Aorta (tissue), 5 donors: Measurements from ENCODE around the gene FRS3. TPM values are rescaled to one million over a fixed set of nuclear protein-coding genes. Genes with fewer than 3 reads are reported as not detected.
A peak's percentile ranks its signal among the peaks of the same experiment; 100 is the strongest.

Experiments used
- ATAC-seq: fragments of 200-7000 bp; cut with Tn5 transposase; one replicate; pipeline ENCODE4 v1.9.1; 2022; ENCODE audit warnings: moderate library complexity; ENCODE audit not compliant: low FRiP score
- DNase-seq, 2 donors: peaks; one replicate each; pipeline ENCODE4 v3.0.0-alpha.2; 2020
- H3K27ac ChIP-seq, 2 donors: one replicate each; pipeline ENCODE4 v1.5.1; 2013; ENCODE audit warnings: low read length in 2 of 2, mild to moderate bottlenecking in 2 of 2, moderate library complexity in 2 of 2, control low read depth in 1 of 2, inconsistent platforms in 1 of 2, low read depth in 1 of 2
- H3K27me3 ChIP-seq, 2 donors: one replicate each; pipeline ENCODE4 v1.6.1; 2013; ENCODE audit warnings: control low read depth in 1 of 2, low read length in 1 of 2, mild to moderate bottlenecking in 1 of 2, moderate library complexity in 1 of 2; ENCODE audit not compliant: insufficient read depth in 2 of 2, control insufficient read depth in 1 of 2
- H3K36me3 ChIP-seq, 2 donors: one replicate each; pipeline ENCODE4 v1.6.1; 2013; ENCODE audit warnings: control low read depth in 1 of 2, low read length in 1 of 2, mild to moderate bottlenecking in 1 of 2; ENCODE audit not compliant: insufficient read depth in 2 of 2, control insufficient read depth in 1 of 2
- H3K4me1 ChIP-seq, 2 donors: one replicate each; pipeline ENCODE4 v1.6.1; 2013; ENCODE audit warnings: low read length in 2 of 2, control low read depth in 1 of 2, mild to moderate bottlenecking in 1 of 2, moderate library complexity in 1 of 2; ENCODE audit not compliant: insufficient read depth in 2 of 2, control insufficient read depth in 1 of 2
- H3K4me3 ChIP-seq, 2 donors: one replicate each; pipeline ENCODE4 v1.5.1; 2013; ENCODE audit warnings: low read length in 2 of 2, control low read depth in 1 of 2, mild to moderate bottlenecking in 1 of 2
- H3K9me3 ChIP-seq: one replicate; pipeline ENCODE4 v1.6.1; 2013; ENCODE audit warnings: mild to moderate bottlenecking, low read length; ENCODE audit not compliant: control insufficient read depth
- WGBS, 2 donors: extraction: QIAGEN DNeasy Blood & Tissue Kit; methylation state at CpG; one replicate each; pipeline ENCODE4 v1.1.7; 2013; 5-methylcytosine and 5-hydroxymethylcytosine counted together
- intact Hi-C, 2 donors: fragments of 100-400 bp; cut with DNase I; formaldehyde crosslinking; loops; one replicate each; pipeline versions ENCODE4 v1.14.2 to v1.15.0; 2022
- polyA plus RNA-seq, 2 donors: library from polyadenylated mRNA; stranded (reverse); fragments of 200-250 nt; gene quantifications; one replicate each; pipeline ENCODE4 v1.2.3, GENCODE V29; 2013
- total RNA-seq, 2 donors: library from RNA; stranded (reverse); fragmentation: NEBNext Ultra II Directional; extraction: Animal tissue kit (Norgen Biotek cat#: 25700); gene quantifications; one replicate each; pipeline ENCODE4 v1.2.1, GENCODE V29; 2021
- donor health status: healthy with polysubstance abuse.
- donor health status: Bipolar disorder and iron deficiency.
- donor health status: DM: no; HTN: no; CAD: no.
- donor health status: DM: no; HTN: no; CAD: no.
- donor health status: DM: yes; HTN: yes; CAD: no.

FRS3 gene
- total and polyA plus RNA-seq, 4 donors, result 1.0 to 16.2 (median 4.5) TPM

DNA sequence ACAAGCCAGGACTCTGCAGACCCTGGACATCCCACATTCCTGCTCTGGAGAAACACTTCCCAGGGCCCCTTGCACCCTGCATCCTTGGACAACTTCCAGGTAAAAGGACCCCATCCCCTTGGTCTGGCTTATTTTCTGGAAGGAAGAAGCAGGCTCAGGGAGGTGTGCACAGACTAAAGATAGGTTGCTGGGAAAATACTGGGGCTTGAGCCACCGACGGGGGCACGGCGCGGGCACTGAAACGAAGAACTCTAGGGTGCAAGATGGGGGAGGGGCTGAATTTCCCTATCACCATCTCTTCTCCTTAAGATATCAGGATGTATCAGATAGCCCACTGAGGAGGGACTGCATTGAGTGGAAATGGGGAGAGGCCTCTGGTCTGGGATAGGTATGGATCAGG, 805 bp downstream of the FRS3 start:
- H3K36me3 ChIP-seq, result peaks cover 2 to 3% of the 10 kb centered on the region in 2 donors
- no peaks in the 10 kb centered on the region for H3K27me3 ChIP-seq
- H3K27ac ChIP-seq, result no peak overlapping the region
- intact Hi-C loops, result loop anchor here in 1 of 2 donors (10.0 kb wide), 1 partner anchor 174 kb away; no protein-coding TSS in a partner anchor
- no peak overlapping the region for H3K4me3 ChIP-seq
- 17% methylated on average over 6 of the region's 6 CpGs for WGBS, 2 donors
- DNase-seq (no peak), ATAC-seq (no peak)
- H3K9me3 ChIP-seq, result no peaks in the 10 kb centered on the region
- H3K4me1 ChIP-seq, result no peaks in the 10 kb centered on the region

DNA sequence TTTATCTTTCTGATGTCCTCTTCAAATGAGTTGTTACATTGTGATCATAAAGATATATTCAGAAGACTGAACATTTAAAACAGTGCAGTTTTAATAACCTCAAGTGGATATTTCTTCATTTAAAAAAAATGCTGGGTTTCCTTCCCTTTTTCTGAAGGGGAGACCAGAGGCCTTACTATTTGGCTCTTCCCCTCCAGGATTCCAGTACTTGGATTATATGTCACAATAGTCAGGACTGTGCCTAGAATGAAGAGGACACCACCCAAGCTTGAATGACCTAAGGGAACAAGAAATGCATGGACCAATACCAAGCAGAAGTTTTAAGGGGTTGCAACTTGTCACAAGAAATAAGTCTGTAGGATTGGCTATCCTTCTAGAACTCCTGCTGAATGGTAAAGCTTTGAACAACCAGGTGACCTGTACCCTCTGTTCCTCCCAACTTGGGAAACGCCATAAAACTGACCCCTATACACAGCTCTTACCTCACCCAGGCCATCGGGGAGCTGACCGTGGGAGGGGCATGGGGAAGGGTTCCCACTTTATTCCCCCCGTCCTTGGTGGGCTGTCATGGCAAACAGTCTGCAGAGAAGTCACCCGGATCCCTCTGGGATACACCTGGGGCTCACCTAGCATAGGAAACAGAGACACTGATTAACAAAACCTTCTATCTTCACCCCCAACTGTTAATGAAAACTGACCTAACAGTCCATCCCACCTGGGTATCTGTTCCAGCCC, 2.0 kb downstream of the FRS3 start:
- H3K27ac ChIP-seq, result no peak overlapping the region
- H3K9me3 ChIP-seq, result no peaks in the 10 kb centered on the region
- no peak for ATAC-seq
- H3K36me3 ChIP-seq, result peaks cover 2 to 3% of the 10 kb centered on the region in 2 donors
- intact Hi-C loops, result loop anchor here in 1 of 2 donors (10.0 kb wide), 1 partner anchor 173 kb away; no protein-coding TSS in a partner anchor
- no peak for DNase-seq
- H3K4me1 ChIP-seq, result no peaks in the 10 kb centered on the region
- no peaks in the 10 kb centered on the region for H3K27me3 ChIP-seq
- WGBS, 2 donors, result 88% methylated on average over 5 of the region's 5 CpGs
- H3K4me3 ChIP-seq, result no peak overlapping the region

DNA sequence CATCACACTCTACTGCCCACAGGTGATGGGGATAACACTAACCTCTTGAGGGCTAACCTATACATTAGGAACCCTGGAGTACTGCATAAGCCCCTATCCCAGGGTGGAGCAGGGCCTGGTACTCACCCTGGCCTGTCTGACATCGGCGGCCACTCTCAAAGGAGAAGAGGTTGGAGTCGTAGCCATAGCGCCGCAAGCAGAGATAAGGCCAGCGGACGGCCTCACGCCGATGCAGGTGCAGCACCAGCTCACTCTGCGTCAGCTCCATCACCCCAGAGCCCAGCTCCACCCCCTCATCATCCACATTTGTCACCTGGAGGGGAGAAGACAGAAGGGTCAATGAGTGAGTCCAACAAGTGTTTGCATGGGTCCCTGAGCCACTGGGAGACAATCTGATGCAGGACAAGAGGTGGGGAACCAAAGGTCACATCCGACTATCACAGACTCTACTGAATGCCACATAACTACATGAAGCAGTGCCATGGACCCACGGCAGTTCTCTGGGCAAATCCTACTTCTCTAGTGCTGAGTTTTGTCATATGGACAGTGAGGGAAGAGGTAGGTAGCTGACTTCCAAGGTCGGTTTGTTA, 4.3 kb downstream of the FRS3 start:
- ATAC-seq (no peak), DNase-seq (no peak)
- intact Hi-C loops, result loop anchor here in 1 of 2 donors (10.0 kb wide), 1 partner anchor 171 kb away; no protein-coding TSS in a partner anchor
- WGBS, 2 donors, result 89 to 90% methylated on average over 13 of the region's 13 CpGs
- H3K36me3 ChIP-seq, result peaks cover 2 to 3% of the 10 kb centered on the region in 2 donors
- H3K27ac ChIP-seq, result no peak overlapping the region
- H3K9me3 ChIP-seq, result no peaks in the 10 kb centered on the region
- no peaks in the 10 kb centered on the region for H3K4me1 ChIP-seq
- H3K4me3 ChIP-seq, result no peak overlapping the region
- H3K27me3 ChIP-seq, result no peaks in the 10 kb centered on the region

DNA sequence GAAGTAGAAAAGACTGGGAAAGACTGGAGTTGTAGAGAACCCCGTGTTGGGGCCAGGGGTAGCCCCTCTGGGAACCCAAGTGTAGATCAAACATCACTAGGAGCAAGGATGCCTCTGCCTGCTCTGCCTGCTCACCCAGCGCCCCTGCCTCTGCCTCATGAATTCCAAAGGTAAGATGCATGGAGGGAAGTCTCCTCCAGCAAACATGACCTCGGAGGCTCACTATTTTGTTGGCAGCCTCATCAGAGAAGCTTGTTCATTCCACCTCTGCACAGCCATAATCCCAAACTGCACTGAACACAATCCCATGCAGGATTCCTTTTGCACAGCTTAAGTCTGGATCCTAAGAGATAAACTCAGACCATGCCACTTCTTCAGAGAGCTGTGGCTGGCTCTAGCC, 4.9 kb downstream of the FRS3 start:
- 67 to 77% methylated on average over 3 of the region's 3 CpGs for WGBS, 2 donors
- intact Hi-C loops, result loop anchor here in 1 of 2 donors (10.0 kb wide), 1 partner anchor 170 kb away; no protein-coding TSS in a partner anchor
- no peaks in the 10 kb centered on the region for H3K4me1 ChIP-seq
- H3K4me3 ChIP-seq, result no peak overlapping the region
- ATAC-seq (no peak), DNase-seq (no peak)
- no peak overlapping the region for H3K27ac ChIP-seq
- peaks cover 2 to 3% of the 10 kb centered on the region in 2 donors for H3K36me3 ChIP-seq
- H3K27me3 ChIP-seq, result no peaks in the 10 kb centered on the region
- H3K9me3 ChIP-seq, result no peaks in the 10 kb centered on the region

DNA sequence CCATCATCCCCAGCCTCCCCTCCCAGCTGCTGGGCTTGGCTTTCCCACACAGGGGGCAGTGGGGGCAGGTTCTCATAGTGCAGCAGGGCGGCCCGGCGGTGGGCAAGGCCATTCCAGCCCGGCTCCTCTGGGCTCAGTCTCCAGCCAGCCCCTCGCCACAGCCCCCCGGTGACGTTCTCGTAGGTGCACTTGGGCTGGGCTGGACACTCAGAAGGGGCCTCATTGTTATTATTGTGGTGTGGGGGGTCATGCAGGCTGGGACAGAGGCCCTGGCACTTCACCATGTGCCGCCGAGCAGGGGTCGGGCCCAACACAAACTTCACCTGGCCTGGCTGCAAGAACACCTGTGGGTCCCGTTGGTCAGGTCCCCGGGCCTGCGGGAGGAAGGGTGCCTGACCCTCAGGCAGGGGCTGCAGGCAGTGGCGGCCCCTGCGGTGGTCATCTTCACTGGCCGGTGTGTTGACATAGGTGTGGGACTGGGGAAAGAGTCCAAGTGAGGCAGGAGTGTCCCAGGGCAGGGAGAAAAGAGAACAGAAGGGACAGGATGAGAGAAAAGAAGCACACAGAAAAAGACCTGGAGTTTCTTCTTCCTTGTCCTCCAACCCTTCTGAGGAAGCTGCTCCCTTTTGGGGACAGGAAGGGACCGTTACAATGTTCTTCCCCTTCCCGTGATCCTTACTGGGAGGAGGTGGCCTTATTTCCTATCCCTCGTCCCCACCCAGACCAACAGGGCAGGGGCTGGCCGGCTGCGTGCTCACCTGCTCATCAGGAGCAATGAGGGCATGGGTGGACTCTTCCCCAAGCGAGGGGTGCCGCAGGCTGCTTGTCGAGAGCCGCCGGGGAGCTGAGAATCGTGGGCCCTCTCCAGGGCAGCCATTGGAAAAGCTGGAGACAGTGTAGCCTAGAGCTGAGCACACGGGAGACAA, 8.4 kb downstream of the FRS3 start:
- Histone ChIP-seq H3K27ac (no peak overlapping the region), H3K9me3 (no peaks in the 10 kb centered on the region), H3K27me3 (no peaks in the 10 kb centered on the region), H3K4me1 (no peaks in the 10 kb centered on the region), H3K36me3 (peaks cover 2 to 3% of the 10 kb centered on the region in 2 donors), H3K4me3 (no peak overlapping the region)
- no peak for ATAC-seq
- 91 to 93% methylated on average over 29 of the region's 29 CpGs for WGBS, 2 donors
- peak in 1 of 2 donors; percentile 57 for DNase-seq
- intact Hi-C loops, result loop anchor here in 1 of 2 donors (10.0 kb wide), 1 partner anchor 167 kb away; no protein-coding TSS in a partner anchor

DNA sequence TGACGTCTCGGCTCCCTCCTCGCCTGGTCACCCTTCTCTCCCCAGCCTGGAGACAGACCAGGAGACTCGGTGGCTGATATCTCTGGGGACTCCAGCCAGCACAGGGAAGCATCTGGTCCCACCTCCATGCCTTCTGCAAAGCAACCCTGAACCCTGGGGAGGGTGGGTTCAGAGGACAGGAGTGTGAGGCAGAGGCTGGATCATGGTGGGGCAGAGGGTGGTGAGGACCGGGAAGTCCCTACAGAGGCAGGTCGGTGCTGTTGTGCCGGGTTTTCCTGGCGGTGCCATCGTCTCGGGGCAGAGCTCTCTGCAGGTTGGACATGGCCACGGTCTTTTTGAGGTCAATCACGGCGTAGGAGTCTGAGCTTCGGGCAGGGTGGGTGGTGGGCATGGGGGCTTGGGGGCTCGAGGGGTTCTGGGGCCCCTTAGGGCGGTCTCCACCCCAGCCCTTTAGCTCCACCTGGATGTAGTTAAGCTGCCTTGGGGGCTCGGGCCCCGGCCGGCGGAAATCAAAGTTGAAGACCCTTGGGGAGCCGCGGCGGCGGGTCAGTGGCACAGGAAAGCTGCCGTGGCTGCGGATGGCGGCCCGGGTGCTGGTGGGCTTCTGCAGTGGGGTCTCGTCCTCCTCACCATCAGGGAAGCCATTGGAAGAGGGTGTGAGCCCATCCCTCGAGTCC, 9.2 kb downstream of the FRS3 start:
- Histone ChIP-seq H3K4me1 (no peaks in the 10 kb centered on the region), H3K36me3 (peaks cover 2 to 3% of the 10 kb centered on the region in 2 donors), H3K9me3 (no peaks in the 10 kb centered on the region), H3K27ac (no peak overlapping the region), H3K27me3 (no peaks in the 10 kb centered on the region), H3K4me3 (no peak overlapping the region)
- DNase-seq (peak in 1 of 2 donors; percentile 67), ATAC-seq (no peak)
- 91 to 92% methylated on average over 28 to 30 of the region's 30 CpGs for WGBS, 2 donors
- intact Hi-C loops, result loop anchor here in 1 of 2 donors (10.0 kb wide), 1 partner anchor 166 kb away; no protein-coding TSS in a partner anchor

DNA sequence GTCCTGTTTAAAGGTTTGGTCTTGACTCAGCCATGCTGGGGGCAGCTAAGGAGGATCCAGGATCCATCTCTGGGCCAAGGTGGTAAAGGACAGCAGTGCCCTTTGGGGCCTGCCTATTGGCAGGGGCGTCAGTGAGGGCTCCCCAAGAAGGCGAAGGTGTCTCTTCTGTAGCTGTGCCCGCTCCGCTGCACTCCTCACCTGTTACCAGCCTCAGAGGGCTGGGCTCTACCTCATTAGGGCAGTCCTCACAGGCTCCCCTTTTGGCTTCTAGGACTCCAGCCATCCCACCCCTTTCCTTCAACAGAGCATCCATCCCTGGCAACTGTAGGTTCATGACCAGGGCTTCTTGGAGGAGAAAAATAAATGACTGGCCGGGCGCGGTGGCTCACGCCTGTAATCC, 10.3 kb downstream of the FRS3 start:
- Histone ChIP-seq H3K4me1 (no peaks in the 10 kb centered on the region), H3K27ac (no peak overlapping the region), H3K9me3 (no peaks in the 10 kb centered on the region), H3K4me3 (no peak overlapping the region), H3K36me3 (peaks cover 0 to 3% of the 10 kb centered on the region in 2 donors), H3K27me3 (no peaks in the 10 kb centered on the region)
- intact Hi-C loops, result no loop called here
- DNase-seq (peak in 1 of 2 donors; percentile 45), ATAC-seq (no peak)
- 97% methylated on average over 8 of the region's 8 CpGs for WGBS, 2 donors
